Measurements from ENCODE around the gene NOMO2.
"Not testable (repeated sequence)": the region's sequence is repeated elsewhere in the genome, so short reads cannot be mapped to it uniquely, and the experiment has no call there.

NOMO2 gene

GRCh38 chr16:18561727-18562314 is at the start of gene NOMO2:
TSS of gene NOMO2 (minus strand) at chr16:18562097. CDS start at chr16:18562040, 57 bp downstream.
- DNase-seq = not testable (repeated sequence)

- DNase-seq = not testable (repeated sequence)
These were observed 48.4 kb upstream of the NOMO2 start for GRCh38 chr16:18610147-18610803.

DNA sequence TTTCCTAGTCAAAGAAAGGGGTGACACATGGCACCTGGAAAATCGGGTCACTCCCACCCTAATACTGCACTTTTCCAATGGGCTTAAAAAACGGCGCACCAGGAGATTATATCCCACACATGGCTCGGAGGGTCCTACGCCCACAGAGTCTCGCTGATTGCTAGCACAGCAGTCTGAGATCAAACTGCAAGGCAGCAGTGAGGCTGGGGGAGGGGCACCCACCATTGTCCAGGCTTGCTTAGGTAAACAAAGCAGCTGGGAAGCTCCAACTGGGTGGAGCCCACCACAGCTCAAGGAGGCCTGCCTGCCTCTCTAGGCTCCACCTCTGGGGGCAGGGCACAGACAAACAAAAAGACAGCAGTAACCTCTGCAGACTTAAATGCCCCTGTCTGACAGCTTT is 46.4 kb upstream of the NOMO2 start:
- DNase-seq = not testable (repeated sequence)

DNA sequence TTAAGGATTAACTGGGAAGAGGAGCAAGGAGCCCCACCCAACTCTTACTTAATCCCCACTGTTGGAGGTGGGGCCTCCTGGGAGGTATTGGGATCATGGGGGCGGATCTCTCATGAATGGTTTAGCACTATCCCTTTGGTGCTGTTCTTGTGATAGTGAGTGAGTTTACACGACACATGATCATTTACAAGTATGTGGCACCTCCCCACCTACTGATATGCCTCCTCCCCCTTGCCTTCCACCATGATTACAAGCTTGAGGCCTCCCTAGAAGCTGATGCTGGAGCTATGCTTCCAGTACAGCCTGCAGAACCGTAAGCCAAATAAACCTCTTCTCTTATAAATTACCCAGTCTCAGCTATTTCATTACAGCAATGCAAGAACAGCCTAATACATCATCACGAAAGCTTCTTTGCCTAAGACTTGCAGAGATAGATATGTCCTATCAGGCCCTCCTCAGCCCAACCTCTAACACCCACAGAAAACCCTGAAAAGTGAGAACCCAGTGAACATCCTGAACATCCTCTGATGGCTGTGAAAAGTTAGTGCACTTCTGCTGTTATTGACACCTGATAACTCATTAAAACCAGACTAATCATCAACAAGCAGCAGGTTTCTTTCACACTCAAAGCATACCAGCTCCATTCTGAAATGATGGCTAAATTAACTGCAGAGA is 41.8 kb upstream of the NOMO2 start:
- DNase-seq = not testable (repeated sequence)

DNA sequence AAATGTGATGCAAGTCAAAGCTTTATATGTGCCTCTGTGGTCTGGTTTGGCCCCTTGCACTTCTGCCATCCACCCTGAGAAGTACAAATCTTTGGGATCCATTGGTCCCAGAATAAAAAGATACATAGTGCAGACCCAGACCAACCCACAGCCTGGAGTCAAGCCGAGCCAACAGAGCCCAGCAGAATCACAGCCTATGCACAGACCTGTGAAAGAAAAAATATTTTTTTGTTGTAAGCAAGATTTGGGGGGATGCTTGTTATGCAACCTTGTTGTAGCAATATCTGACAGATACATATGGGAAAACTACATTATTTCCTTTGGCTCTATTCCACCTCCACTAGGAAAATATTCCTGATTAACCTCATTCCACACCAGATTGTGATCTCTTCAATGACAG is 36.7 kb upstream of the NOMO2 start:
- DNase-seq = not testable (repeated sequence)

DNA sequence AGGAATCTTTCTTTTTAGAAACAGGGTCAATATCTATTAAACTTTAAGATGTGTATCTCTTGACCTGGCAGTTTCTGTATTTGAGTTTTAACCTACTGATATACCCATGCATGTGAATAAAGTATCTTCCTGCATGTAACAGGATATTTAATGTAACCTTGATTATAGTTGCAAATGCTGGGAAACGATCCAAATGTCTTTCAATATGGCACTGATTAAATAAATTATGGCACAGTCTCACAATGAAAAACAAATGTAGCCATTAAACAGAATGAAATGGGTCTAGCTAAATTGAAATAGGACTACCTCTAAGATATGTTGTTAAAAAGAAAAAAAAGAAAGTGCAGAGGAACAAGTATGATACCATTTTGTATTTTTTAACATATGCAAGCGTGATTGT is 35.8 kb upstream of the NOMO2 start:
- DNase-seq = not testable (repeated sequence)

DNA sequence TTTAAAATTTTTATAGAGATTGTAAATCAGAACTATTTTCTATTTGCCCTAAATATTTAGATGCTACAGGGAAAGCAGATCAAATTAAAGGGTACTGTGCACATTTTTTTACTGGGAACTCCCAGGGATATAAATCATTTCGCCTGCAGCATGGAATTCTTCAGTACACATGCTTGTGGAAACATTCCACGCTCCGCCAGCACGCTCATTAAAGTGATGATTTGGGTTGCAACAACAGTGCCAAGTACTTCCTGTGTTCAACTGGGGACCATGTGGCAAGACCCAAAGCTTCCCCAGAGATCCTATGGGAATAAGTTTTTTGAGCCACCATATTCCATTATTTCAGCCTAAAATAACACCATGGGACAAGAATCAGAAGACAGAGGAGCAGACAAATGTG is 35.4 kb upstream of the NOMO2 start:
- not testable (repeated sequence) for DNase-seq

GRCh38 chr16:18595796-18596195 is 33.9 kb upstream of the NOMO2 start:
- not testable (repeated sequence) for DNase-seq

DNA sequence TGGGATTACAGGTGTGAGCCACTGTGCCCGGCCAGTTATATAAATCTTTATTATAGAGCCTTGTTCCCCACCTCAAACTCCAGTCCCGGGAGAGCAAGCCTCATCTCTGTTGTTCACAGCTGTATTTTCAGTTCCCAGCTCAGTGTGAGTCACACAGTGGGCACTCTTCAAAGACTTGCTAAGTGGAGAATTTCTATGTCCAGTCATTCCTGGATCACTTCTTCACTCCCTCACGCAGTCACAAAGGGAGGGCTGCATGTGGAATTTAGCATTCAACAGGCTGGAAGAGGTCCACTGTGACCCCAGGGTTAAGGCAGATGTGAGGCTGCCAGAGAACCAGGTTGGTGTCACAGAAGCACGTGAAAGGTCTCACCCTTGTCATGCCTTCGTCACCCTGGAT is 33.0 kb upstream of the NOMO2 start:
- DNase-seq = not testable (repeated sequence)

- not testable (repeated sequence) for DNase-seq
These were observed 32.0 kb upstream of the NOMO2 start for GRCh38 chr16:18593904-18594303.

DNA sequence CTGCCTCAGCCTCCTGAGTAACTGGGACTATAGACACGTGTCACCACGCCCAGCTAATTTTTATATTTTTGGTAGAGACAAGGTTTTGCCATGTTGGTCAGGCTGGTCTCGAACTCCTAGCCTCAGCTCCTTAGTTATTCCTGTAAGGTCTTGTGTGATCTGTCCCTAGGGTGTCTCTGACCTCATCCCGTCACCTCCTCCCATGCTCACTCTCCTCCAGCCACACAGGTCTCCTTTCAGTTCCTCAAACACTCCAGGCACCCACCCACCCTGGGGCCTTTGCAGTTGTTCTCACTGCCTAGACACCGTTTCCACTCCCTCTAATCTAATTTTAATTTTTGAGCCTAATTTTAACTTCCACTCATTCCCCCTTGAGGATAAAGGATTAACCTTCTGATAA is 31.1 kb upstream of the NOMO2 start:
- DNase-seq = not testable (repeated sequence)

DNA sequence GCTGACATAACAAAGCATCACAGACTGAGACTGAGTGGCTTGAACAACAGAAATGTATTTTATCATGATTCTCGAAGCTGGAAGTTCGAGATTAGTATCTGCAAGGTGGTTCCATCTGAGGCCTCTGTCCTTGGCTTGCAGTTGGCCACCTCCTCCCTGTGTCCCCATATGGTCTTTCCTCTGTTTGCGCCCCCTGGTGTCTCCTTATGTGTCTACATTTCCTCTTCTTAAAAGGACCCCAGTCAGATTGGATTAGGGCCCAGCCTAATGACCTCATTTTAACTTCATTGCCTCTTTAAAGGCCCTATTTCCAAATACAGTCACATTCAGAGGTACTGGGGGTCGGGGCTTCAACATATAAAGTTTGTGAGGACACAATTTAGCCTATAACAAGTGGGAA is 30.0 kb upstream of the NOMO2 start:
- not testable (repeated sequence) for DNase-seq

- not testable (repeated sequence) for DNase-seq
These were observed 29.5 kb upstream of the NOMO2 start for GRCh38 chr16:18591441-18591840.

- DNase-seq = not testable (repeated sequence)
These were observed 27.9 kb upstream of the NOMO2 start for GRCh38 chr16:18589806-18590205.

DNA sequence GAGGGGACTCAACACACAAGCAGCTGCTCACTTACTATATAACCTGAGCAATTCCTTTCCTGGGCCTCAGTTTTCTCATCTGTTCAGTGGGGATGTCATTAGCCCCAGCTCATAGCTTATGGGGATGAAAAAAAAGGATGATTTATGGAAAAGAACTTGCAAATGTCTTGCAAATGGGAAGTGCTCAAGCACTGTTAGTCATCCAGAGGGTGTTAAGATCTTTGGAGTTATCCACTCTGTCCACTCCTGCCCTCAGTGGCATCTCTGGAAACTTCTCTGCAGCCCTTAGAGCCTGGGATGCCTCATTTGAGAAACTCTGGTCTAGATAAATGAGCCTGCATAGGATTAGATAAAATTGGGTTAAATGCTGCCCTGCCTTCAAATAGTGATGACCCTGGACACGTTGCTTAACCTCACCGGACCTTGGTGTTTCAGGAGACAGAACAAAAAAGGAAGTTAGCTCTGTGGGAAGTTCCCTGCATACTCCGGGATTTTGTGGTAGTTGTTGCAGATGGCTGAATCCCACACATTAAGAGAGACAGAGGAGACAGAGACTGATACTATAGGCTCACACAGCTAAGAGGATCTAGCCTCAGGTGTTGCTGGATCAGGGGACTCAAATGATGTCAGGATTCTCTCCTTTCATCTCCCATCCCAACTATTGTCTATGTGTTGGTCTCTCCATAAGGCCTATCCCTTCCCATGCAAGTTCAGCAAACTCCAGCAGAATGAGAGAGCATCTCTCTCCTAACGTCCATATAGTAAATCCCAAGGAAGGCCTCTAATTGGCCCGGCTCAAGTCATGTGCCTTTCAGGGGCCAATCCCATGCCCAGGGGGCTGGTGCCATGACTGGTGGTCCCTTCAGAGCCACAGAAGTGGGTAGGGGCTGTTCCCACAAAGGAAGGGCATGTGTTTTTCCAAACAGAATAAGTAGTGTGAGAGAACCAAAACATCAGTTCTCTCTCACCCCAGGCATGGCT is 25.0 kb upstream of the NOMO2 start:
- not testable (repeated sequence) for DNase-seq

DNA sequence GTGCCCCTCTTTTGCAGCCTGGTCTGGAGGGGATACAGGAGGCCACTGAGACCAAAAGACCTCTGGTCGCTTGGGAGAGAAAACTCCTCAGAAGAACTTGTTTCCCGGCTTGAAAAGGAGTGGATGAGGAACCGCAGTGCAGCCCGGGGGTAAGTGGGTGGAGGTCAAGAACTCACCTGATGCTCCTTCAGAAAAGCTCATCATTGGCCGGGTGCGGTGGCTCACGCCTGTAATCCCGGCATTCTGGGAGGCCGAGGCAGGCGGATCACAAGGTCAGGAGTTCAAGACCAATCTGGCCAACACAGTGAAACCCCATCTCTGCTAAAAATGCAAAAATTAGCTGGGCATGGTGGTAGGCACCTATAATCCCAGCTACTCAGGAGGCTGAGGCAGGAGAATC is 23.9 kb upstream of the NOMO2 start:
- not testable (repeated sequence) for DNase-seq

GRCh38 chr16:18582902-18583301 is 21.0 kb upstream of the NOMO2 start:
- DNase-seq = no peak

DNA sequence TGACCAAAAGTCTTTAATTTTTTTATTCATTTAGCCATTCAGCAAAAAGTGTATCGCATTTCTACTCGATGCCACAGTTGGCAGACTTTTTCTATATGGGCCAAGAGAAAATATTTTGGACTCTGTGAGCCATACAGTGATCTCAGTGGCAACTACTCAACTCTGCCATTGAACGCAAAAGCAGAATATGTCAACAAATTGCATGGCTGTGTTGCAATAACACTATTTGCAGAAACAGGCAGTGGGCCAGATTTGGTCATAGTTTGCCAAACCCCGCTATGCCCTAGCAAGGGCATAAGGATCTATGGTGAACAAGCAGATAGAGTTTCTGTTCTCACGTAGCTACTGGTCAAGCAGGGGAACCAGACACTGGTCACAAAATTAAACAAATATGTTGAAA is 18.5 kb upstream of the NOMO2 start:
- DNase-seq = not testable (repeated sequence)

DNA sequence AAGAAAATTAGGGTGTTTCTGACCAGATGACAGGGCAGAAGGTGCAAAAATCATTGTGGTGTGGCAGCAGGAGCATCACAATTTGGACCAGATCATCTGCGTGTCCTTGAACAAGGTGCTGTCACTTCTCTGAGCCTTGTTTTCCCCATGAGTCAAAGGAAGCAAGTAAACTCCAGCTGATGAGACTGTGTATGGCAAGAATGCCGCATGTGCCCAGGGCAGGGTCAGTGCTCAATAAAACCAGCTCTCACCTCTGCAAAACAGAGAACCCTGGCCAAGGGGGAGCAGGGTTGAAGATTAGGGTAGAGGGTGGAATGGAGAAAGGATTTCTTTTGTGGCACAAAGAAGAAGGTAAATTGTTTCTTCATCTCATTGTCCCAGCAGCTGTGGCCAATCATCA is 17.4 kb upstream of the NOMO2 start:
- DNase-seq = not testable (repeated sequence)

- not testable (repeated sequence) for DNase-seq
These were observed 16.0 kb upstream of the NOMO2 start for GRCh38 chr16:18577942-18578341.

DNA sequence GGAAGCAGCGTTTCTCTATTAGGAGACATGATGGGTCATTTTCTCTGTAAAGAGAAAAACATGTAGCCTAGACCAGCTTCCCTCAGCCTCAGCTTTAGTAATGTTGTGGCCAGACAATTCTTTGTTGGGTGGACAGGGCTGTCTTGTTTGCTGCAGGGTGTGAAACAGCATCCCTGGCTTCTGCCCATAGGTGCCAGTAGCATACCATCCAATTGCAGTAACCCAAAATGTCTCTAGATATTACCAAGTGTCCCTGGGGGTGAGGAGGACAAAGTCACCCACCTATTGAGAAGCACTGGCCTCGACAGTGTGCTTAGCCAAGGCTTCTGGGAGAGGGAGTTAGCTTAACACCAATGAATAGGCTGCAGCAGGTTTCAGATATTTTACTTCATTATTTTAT is 14.0 kb upstream of the NOMO2 start:
- not testable (repeated sequence) for DNase-seq

GRCh38 chr16:18575298-18575917 is 13.5 kb upstream of the NOMO2 start:
- DNase-seq = not testable (repeated sequence)

Data from NCI-H1436 (cell line).